ENCODE measurements around the gene EEF2K.
"Not testable (repeated sequence)": the region's sequence is repeated elsewhere in the genome, so short reads cannot be mapped to it uniquely, and the experiment has no call there.

The EEF2K gene

GRCh38 chr16:22206013-22206841, at the start of gene EEF2K:
Gene EEF2K (plus strand): TSS chr16:22206278. CDS start chr16:22225730, 19,452 bp downstream.
- peak; percentile 76 to 95 (median 93) for DNase-seq

- DNase-seq, result no peak
These were observed 44.7 kb upstream of the EEF2K start for GRCh38 chr16:22161401-22161800.

GRCh38 chr16:22161999-22162655, 44.0 kb upstream of the EEF2K start, which contains the start of gene SDR42E2:
Gene SDR42E2 (plus strand): TSS chr16:22162506. CDS start chr16:22165583, 3,077 bp downstream.
- DNase-seq, result peak; percentile 8 to 55 (median 42)

GRCh38 chr16:22162656-22163009, 43.4 kb upstream of the EEF2K start:
- no peak for DNase-seq

- no peak for DNase-seq
These were observed 42.3 kb upstream of the EEF2K start for GRCh38 chr16:22163806-22164205.

GRCh38 chr16:22164482-22164881, 41.6 kb upstream of the EEF2K start:
- no peak for DNase-seq

- DNase-seq, result no peak
These were observed 40.4 kb upstream of the EEF2K start for GRCh38 chr16:22165508-22166285.

GRCh38 chr16:22171953-22172352, 34.1 kb upstream of the EEF2K start:
- DNase-seq, result no peak

GRCh38 chr16:22172642-22173041, 33.4 kb upstream of the EEF2K start:
- DNase-seq, result not testable (repeated sequence)

GRCh38 chr16:22174642-22175041, 31.4 kb upstream of the EEF2K start:
- DNase-seq, result peak in 1 of 3 experiments; percentile 8

GRCh38 chr16:22177968-22178930, 27.8 kb upstream of the EEF2K start:
- DNase-seq, result no peak

- no peak for DNase-seq
These were observed 24.7 kb upstream of the EEF2K start for GRCh38 chr16:22181426-22181825.

GRCh38 chr16:22181843-22182242, 24.2 kb upstream of the EEF2K start:
- DNase-seq, result no peak

- DNase-seq, result no peak
These were observed 22.7 kb upstream of the EEF2K start for GRCh38 chr16:22183335-22183734.

- peak in 2 of 3 experiments; percentile 3 to 6 for DNase-seq
These were observed 22.0 kb upstream of the EEF2K start for GRCh38 chr16:22183901-22184614.

GRCh38 chr16:22184615-22184968, 21.5 kb upstream of the EEF2K start:
- DNase-seq, result no peak

GRCh38 chr16:22186517-22186916, 19.6 kb upstream of the EEF2K start:
- DNase-seq, result no peak

- no peak for DNase-seq
These were observed 17.8 kb upstream of the EEF2K start for GRCh38 chr16:22188267-22188594.

- peak; percentile 47 to 79 (median 49) for DNase-seq
These were observed 17.3 kb upstream of the EEF2K start for GRCh38 chr16:22188595-22189442.

GRCh38 chr16:22189473-22190080, 16.5 kb upstream of the EEF2K start:
- peak in 2 of 3 experiments; percentile 53 to 56 for DNase-seq

Data from NCI-H1417 (cell line).